Bronchial epithelial cell (primary cell): ENCODE measurements around the gene FAM24A. TPM values are rescaled to one million over a fixed set of nuclear protein-coding genes. Genes with fewer than 3 reads are reported as not detected.

ENCODE experiments used
- DNase-seq: peaks from one replicate; pipeline ENCODE4 v3.0.0-alpha.2; 2010; ENCODE audit warnings: low read depth
- FAIRE-seq: peaks from 2 replicates; lab custom pipeline; 2011; peaks lifted over from hg19 to GRCh38; lab: Jason Lieb, UNC
- H3K27me3 ChIP-seq: 2 replicates; pipeline ENCODE4 v1.5.1; 2011; ENCODE audit warnings: low read length; ENCODE audit not compliant: control insufficient read depth, insufficient read depth
- H3K36me3 ChIP-seq: 2 replicates; pipeline ENCODE4 v1.5.1; 2011; ENCODE audit warnings: low read length; ENCODE audit not compliant: control insufficient read depth, insufficient read depth
- H3K4me3 ChIP-seq: 2 replicates; pipeline ENCODE4 v1.5.1; 2011; ENCODE audit warnings: mild to moderate bottlenecking, low read depth, low read length, control low read depth
- CTCF ChIP-seq: IDR thresholded peaks from 2 replicates; pipeline ENCODE4 v1.5.1; 2011; ENCODE audit warnings: mild to moderate bottlenecking, moderate library complexity, low read length, control low read depth, inconsistent platforms; ENCODE audit not compliant: insufficient read depth, severe bottlenecking
- total RNA-seq: library from RNA; depleted of rRNA; stranded (reverse); fragments of >200 nt; gene quantifications from 2 replicates; pipeline ENCODE4 v1.2.1, GENCODE V29; 2014

The FAM24A gene
- total RNA-seq, 1 donor from 2014 or later, result not detected

- Histone ChIP-seq H3K27me3 (no peaks in the 10 kb centered on the region), H3K36me3 (no peaks in the 10 kb centered on the region), H3K4me3 (no peak overlapping the region)
- DNase-seq (no peak), FAIRE-seq (no peak)
- no peak for TF ChIP-seq CTCF
These were observed 19.7 kb downstream of the FAM24A start for GRCh38 chr10:122930140-122930539.

GRCh38 chr10:122931088-122931906 lies 20.9 kb downstream of the FAM24A start:
- DNase-seq, result peak; percentile 1
- no peaks in the 10 kb centered on the region for H3K36me3 ChIP-seq
- no peak overlapping the region for H3K4me3 ChIP-seq
- no peak for TF ChIP-seq CTCF
- no peak for FAIRE-seq
- no peaks in the 10 kb centered on the region for H3K27me3 ChIP-seq

GRCh38 chr10:122939133-122939855 lies 28.9 kb downstream of the FAM24A start:
- H3K27me3 ChIP-seq, result no peaks in the 10 kb centered on the region
- FAIRE-seq (no peak), DNase-seq (no peak)
- no peak overlapping the region for H3K4me3 ChIP-seq
- no peaks in the 10 kb centered on the region for H3K36me3 ChIP-seq
- no peak for TF ChIP-seq CTCF

GRCh38 chr10:122939856-122940543 lies 29.6 kb downstream of the FAM24A start:
- H3K4me3 ChIP-seq, result no peak overlapping the region
- no peaks in the 10 kb centered on the region for H3K27me3 ChIP-seq
- TF ChIP-seq CTCF, result no peak
- peaks cover 1% of the 10 kb centered on the region for H3K36me3 ChIP-seq
- DNase-seq (no peak), FAIRE-seq (no peak)

GRCh38 chr10:122949296-122949695 lies 38.9 kb downstream of the FAM24A start:
- Histone ChIP-seq H3K4me3 (no peak overlapping the region), H3K27me3 (no peaks in the 10 kb centered on the region), H3K36me3 (peaks cover 5% of the 10 kb centered on the region)
- DNase-seq, result peak; percentile 55
- FAIRE-seq, result no peak
- no peak for TF ChIP-seq CTCF
